Gastrocnemius medialis (tissue), 4 donors: Measurements from ENCODE around the gene SORCS1. TPM values are rescaled to one million over a fixed set of nuclear protein-coding genes. Genes with fewer than 3 reads are reported as not detected.

Source experiments
- ATAC-seq, 2 donors: fragments of 150-250 bp; one replicate each; pipeline ENCODE4 v1.9.1; 2016
- DNase-seq, 2 donors: peaks; one replicate each; pipeline ENCODE4 v3.0.0-alpha.2; 2019
- H3K27ac ChIP-seq, 4 donors: fragments of 200-600 bp; sonication (generic); 1 replicate in 1 of 4; 2 replicates in 3 of 4; pipeline ENCODE4 v1.5.1; 2016 to 2018; ENCODE audit warnings: mild to moderate bottlenecking in 2 of 4, moderate library complexity in 1 of 4
- H3K27me3 ChIP-seq, 3 donors: fragments of 200-600 bp; sonication (generic) in 2 of 3; 1 replicate in 1 of 3; 2 replicates in 2 of 3; pipeline versions ENCODE4 v1.5.1 to v1.6.0; 2016 to 2019; ENCODE audit warnings: mild to moderate bottlenecking in 1 of 3, moderate library complexity in 1 of 3
- H3K36me3 ChIP-seq, 2 donors: fragments of 200-600 bp; sonication (generic) in 1 of 2; one replicate each; pipeline ENCODE4 v1.5.1; 2017 to 2018
- H3K4me1 ChIP-seq, 2 donors: fragments of 200-600 bp; sonication (generic) in 1 of 2; one replicate each; pipeline ENCODE4 v1.5.1; 2016 to 2017; ENCODE audit warnings: mild to moderate bottlenecking in 2 of 2
- H3K4me3 ChIP-seq, 4 donors: fragments of 200-600 bp; sonication (generic) in 3 of 4; 1 replicate in 1 of 4; 2 replicates in 3 of 4; pipeline ENCODE4 v1.5.1; 2016 to 2019; ENCODE audit warnings: mild to moderate bottlenecking in 2 of 4
- H3K9me3 ChIP-seq, 3 donors: fragments of 200-600 bp; sonication (generic) in 2 of 3; 1 replicate in 1 of 3; 2 replicates in 2 of 3; pipeline ENCODE4 v1.5.1; 2016 to 2019
- CTCF ChIP-seq, 5 experiments: fragments of 450-650 bp in 3 of 5; fragments of 200-600 bp in 2 of 5; sonication (generic) in 2 of 5; IDR thresholded peaks in 4 of 5; conservative IDR thresholded peaks in 1 of 5; 1 replicate in 4 of 5; 2 replicates in 1 of 5; pipeline ENCODE4 v1.5.1; 2016 to 2019; ENCODE audit warnings: antibody characterized with exemption in 5 of 5, mild to moderate bottlenecking in 3 of 5, moderate library complexity in 3 of 5
- POLR2A ChIP-seq, 2 donors: fragments of 450-650 bp; IDR thresholded peaks; one replicate each; pipeline ENCODE4 v1.6.1; 2017; ENCODE audit warnings: antibody characterized with exemption in 2 of 2, mild to moderate bottlenecking in 2 of 2, moderate library complexity in 2 of 2
- in situ Hi-C, 4 donors: fragments of 200-750 bp; cut with MboI; loops; one replicate each; pipeline versions ENCODE4 v1.15.0 to v1.8.0; 2017; ENCODE audit warnings: low sequenced_read_pairs in 4 of 4
- intact Hi-C: fragments of 100-400 bp; cut with DNase I; formaldehyde crosslinking; loops from one replicate; pipeline ENCODE4 v1.15.1; 2023; ENCODE audit warnings: low total_unique reads
- total RNA-seq, 4 donors: library from RNA; depleted of rRNA; stranded (reverse); fragments of >200 nt; gene quantifications; one replicate each; pipeline versions ENCODE4 v1.1.0 to v1.2.3, GENCODE V29; 2016

SORCS1 gene
- total RNA-seq, 4 donors from 2014 or later: 0.02 to 0.36 (median 0.24) TPM; not detected in 1

GRCh38 chr10:107152087-107152486 lies 12.4 kb downstream of the SORCS1 start:
- Histone ChIP-seq H3K9me3 (no peaks in the 10 kb centered on the region), H3K36me3 (no peaks in the 10 kb centered on the region), H3K4me3 (no peak overlapping the region), H3K27ac (no peak overlapping the region), H3K4me1 (no peaks in the 10 kb centered on the region), H3K27me3 (no peaks in the 10 kb centered on the region)
- TF ChIP-seq POLR2A (IDR thresholded peaks at IDR 0.05) (no peak), CTCF (IDR thresholded peaks at IDR 0.05 in 4 of 5, conservative IDR thresholded peaks at IDR 0.05 in 1 of 5) (no peak)
- DNase-seq: no peak
- intact Hi-C loops (no loop called here), in situ Hi-C loops (no loop called here)
- no peak for ATAC-seq

- TF ChIP-seq POLR2A (IDR thresholded peaks at IDR 0.05) (no peak), CTCF (IDR thresholded peaks at IDR 0.05 in 4 of 5, conservative IDR thresholded peaks at IDR 0.05 in 1 of 5) (no peak)
- H3K4me1 ChIP-seq: no peaks in the 10 kb centered on the region
Measured at GRCh38 chr10:107148906-107149305, 15.6 kb downstream of the SORCS1 start.

GRCh38 chr10:107144490-107144889 lies 20.0 kb downstream of the SORCS1 start:
- no peak for ATAC-seq
- TF ChIP-seq CTCF (IDR thresholded peaks at IDR 0.05 in 4 of 5, conservative IDR thresholded peaks at IDR 0.05 in 1 of 5) (no peak), POLR2A (IDR thresholded peaks at IDR 0.05) (no peak)

More at GRCh38 chr10:107148906-107149305, 15.6 kb downstream of the SORCS1 start:
- Histone ChIP-seq H3K4me3 (no peak overlapping the region), H3K36me3 (no peaks in the 10 kb centered on the region), H3K9me3 (no peaks in the 10 kb centered on the region), H3K27ac (no peak overlapping the region), H3K27me3 (no peaks in the 10 kb centered on the region)
- no peak for DNase-seq
- ATAC-seq: no peak
- intact Hi-C loops: no loop called here
- in situ Hi-C loops: no loop called here

GRCh38 chr10:107141524-107142061 lies 22.9 kb downstream of the SORCS1 start:
- Histone ChIP-seq H3K36me3 (no peaks in the 10 kb centered on the region), H3K27ac (no peak overlapping the region), H3K4me3 (no peak overlapping the region), H3K9me3 (no peaks in the 10 kb centered on the region), H3K27me3 (no peaks in the 10 kb centered on the region), H3K4me1 (no peaks in the 10 kb centered on the region)
- ATAC-seq (no peak), DNase-seq (no peak)
- no peak for TF ChIP-seq POLR2A (IDR thresholded peaks at IDR 0.05)
- no peak for TF ChIP-seq CTCF (IDR thresholded peaks at IDR 0.05 in 4 of 5, conservative IDR thresholded peaks at IDR 0.05 in 1 of 5)
- in situ Hi-C loops (no loop called here), intact Hi-C loops (no loop called here)

More at GRCh38 chr10:107144490-107144889, 20.0 kb downstream of the SORCS1 start:
- Histone ChIP-seq H3K4me3 (no peak overlapping the region), H3K36me3 (no peaks in the 10 kb centered on the region), H3K27ac (no peak overlapping the region), H3K27me3 (no peaks in the 10 kb centered on the region), H3K4me1 (no peaks in the 10 kb centered on the region), H3K9me3 (no peaks in the 10 kb centered on the region)
- intact Hi-C loops: no loop called here
- DNase-seq: no peak
- in situ Hi-C loops: no loop called here

GRCh38 chr10:107139237-107139636 lies 25.3 kb downstream of the SORCS1 start:
- intact Hi-C loops (no loop called here), in situ Hi-C loops (no loop called here)
- no peaks in the 10 kb centered on the region for H3K4me1 ChIP-seq
- H3K36me3 ChIP-seq: no peaks in the 10 kb centered on the region
- TF ChIP-seq CTCF (IDR thresholded peaks at IDR 0.05 in 4 of 5, conservative IDR thresholded peaks at IDR 0.05 in 1 of 5): no peak
- no peak for TF ChIP-seq POLR2A (IDR thresholded peaks at IDR 0.05)
- no peaks in the 10 kb centered on the region for H3K27me3 ChIP-seq
- DNase-seq: no peak
- H3K9me3 ChIP-seq: no peaks in the 10 kb centered on the region
- H3K27ac ChIP-seq: no peak overlapping the region
- H3K4me3 ChIP-seq: no peak overlapping the region
- no peak for ATAC-seq
